Activated CD4-positive, alpha-beta T cell treated with anti-CD3 and anti-CD28 coated beads for 36 hours (primary cell): ENCODE measurements around the gene REEP3. TPM values are rescaled to one million over a fixed set of nuclear protein-coding genes. Genes with fewer than 3 reads are reported as not detected.

Source experiments
- ATAC-seq: fragments of 200-7000 bp; cut with Tn5 transposase; one replicate; pipeline ENCODE4 v1.10.0; 2021; ENCODE audit warnings: mild to moderate bottlenecking, moderate library complexity
- CTCF ChIA-PET: fragments of 350-600 bp; sonication (Branson Sonifier 250); formaldehyde crosslinking; loops from one replicate; lab custom pipeline; 2021; ENCODE audit warnings: antibody characterized with exemption; lab: Charles Lee
- POLR2A ChIA-PET: fragments of 350-600 bp; sonication (Branson Sonifier 250); formaldehyde crosslinking; loops from one replicate; lab custom pipeline; 2021; ENCODE audit warnings: antibody characterized with exemption, inconsistent platforms; lab: Charles Lee
- DNase-seq: peaks from one replicate; pipeline ENCODE4 v3.0.0-alpha.2; 2020
- H3K27ac Mint-ChIP-seq: one replicate; pipeline ENCODE4 v1.8.0; 2021; ENCODE audit warnings: mixed read lengths
- H3K27me3 Mint-ChIP-seq: one replicate; pipeline ENCODE4 v1.8.0; 2021; ENCODE audit warnings: mixed read lengths
- H3K36me3 Mint-ChIP-seq: one replicate; pipeline ENCODE4 v1.8.0; 2021; ENCODE audit warnings: low read depth, mixed read lengths
- H3K4me1 Mint-ChIP-seq: one replicate; pipeline ENCODE4 v1.8.0; 2021; ENCODE audit warnings: mixed read lengths
- H3K4me3 Mint-ChIP-seq: one replicate; pipeline ENCODE4 v1.8.0; 2021; ENCODE audit warnings: mild to moderate bottlenecking, moderate library complexity, mixed read lengths
- H3K9me3 Mint-ChIP-seq: one replicate; pipeline ENCODE4 v1.8.0; 2021; ENCODE audit warnings: low read depth, mixed read lengths
- intact Hi-C, 2 experiments: fragments of 100-400 bp; cut with DNase I in 1 of 2; cut with micrococcal nuclease in 1 of 2; formaldehyde crosslinking; loops; one replicate each; pipeline versions ENCODE4 v1.14.2 to v1.15.1; 2022 to 2024; cut with DNase I, micrococcal nuclease
- total RNA-seq, 2 experiments: library from RNA; stranded (reverse); gene quantifications; one replicate each; pipeline ENCODE4 v1.2.3, GENCODE V29; 2021

Gene REEP3
- total RNA-seq, 2 experiments from 2014 or later, result 15.9 to 20.9 TPM

GRCh38 chr10:63587191-63587590, 66.0 kb downstream of the REEP3 start:
- H3K27ac Mint-ChIP-seq, result no peak overlapping the region
- no peaks in the 10 kb centered on the region for H3K9me3 Mint-ChIP-seq
- ChIA-PET CTCF (interaction anchor here (0.6 to 1.0 kb wide), 2 partner anchors 133 to 426 kb away, joined by 3 read pairs; no protein-coding TSS in a partner anchor), POLR2A (no interaction called here)
- H3K36me3 Mint-ChIP-seq, result peaks cover 2% of the 10 kb centered on the region
- DNase-seq (no peak), ATAC-seq (no peak)
- intact Hi-C loops, result no loop called here
- no peak overlapping the region for H3K4me3 Mint-ChIP-seq
- H3K27me3 Mint-ChIP-seq, result no peaks in the 10 kb centered on the region
- no peaks in the 10 kb centered on the region for H3K4me1 Mint-ChIP-seq

GRCh38 chr10:63588436-63589167, 67.4 kb downstream of the REEP3 start:
- Mint-ChIP-seq H3K4me3 (no peak overlapping the region), H3K9me3 (no peaks in the 10 kb centered on the region), H3K4me1 (no peaks in the 10 kb centered on the region), H3K36me3 (peaks cover 2% of the 10 kb centered on the region), H3K27ac (no peak overlapping the region), H3K27me3 (no peaks in the 10 kb centered on the region)
- ChIA-PET POLR2A (no interaction called here), CTCF (interaction anchor here (1.0 kb wide), 1 partner anchor 132 kb away, joined by 3 read pairs; no protein-coding TSS in a partner anchor)
- ATAC-seq (no peak), DNase-seq (no peak)
- intact Hi-C loops, result no loop called here

DNA sequence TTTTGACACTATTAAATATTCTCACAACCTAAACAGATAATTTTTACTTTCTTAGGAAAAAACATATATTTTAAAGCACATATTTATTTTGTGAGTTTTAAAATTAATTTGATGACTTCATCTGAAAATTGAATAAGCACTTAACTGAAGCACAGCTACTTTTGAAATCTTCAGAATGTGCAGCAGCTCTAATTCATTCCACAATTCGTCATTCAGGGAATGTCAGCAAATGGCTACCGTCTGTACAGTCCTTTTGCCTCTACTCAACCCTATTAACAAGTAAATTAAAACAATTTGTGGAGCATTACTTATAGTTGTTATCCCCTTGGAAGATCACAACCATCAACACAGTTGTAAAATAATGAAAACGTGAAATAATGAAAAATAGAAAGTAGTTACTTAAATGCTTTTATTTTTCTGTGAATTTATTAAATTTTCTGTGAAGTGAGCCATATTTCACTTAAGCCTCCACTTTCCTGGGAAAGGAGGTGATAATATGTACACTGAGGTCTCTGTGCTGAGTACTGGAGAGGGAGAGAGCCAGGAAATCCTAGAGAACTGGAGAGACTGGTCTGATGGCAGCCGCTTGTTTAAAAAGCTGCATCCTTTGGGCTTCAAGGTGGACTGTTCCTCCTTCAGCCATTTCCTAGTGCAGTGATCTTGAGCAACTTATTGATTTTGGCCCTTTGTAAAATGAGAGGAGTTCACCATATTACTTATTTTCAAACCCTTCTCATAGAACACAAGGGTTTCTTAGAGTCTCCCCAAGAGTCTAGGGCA, 70.6 kb downstream of the REEP3 start:
- POLR2A ChIA-PET, result no interaction called here
- Mint-ChIP-seq H3K36me3 (peaks cover 10% of the 10 kb centered on the region), H3K27ac (no peak overlapping the region), H3K27me3 (no peaks in the 10 kb centered on the region), H3K9me3 (no peaks in the 10 kb centered on the region), H3K4me1 (peaks cover 4% of the 10 kb centered on the region), H3K4me3 (no peak overlapping the region)
- intact Hi-C loops, result no loop called here
- ATAC-seq (no peak), DNase-seq (no peak)
- CTCF ChIA-PET, result interaction anchor here (0.6 to 1.1 kb wide), 2 partner anchors 68 to 107 kb away, joined by 3 read pairs; no protein-coding TSS in a partner anchor

DNA sequence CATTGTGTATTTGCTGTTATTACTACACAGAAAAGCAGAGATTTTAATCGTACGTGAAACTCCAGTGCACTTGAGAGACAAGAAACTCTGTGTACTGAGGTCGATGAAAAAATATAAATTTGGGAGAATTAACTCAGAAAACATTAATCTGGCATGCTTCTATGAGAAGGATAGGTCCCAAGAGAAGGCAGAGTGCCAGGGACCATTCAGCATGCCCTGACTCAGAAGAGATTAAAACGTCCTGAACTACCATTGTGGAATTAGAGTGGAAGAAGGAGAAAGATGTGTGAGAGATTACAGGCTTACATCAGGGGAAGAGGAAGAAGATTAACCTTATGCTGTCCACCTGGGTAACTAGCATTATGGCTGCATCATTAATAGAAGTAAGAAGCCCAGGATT, 72.4 kb downstream of the REEP3 start:
- intact Hi-C loops, result no loop called here
- H3K4me3 Mint-ChIP-seq, result no peak overlapping the region
- CTCF ChIA-PET, result interaction anchor here (0.7 kb wide), 1 partner anchor 358 kb away, joined by 4 read pairs; no protein-coding TSS in a partner anchor
- no peaks in the 10 kb centered on the region for H3K27me3 Mint-ChIP-seq
- H3K27ac Mint-ChIP-seq, result no peak overlapping the region
- H3K9me3 Mint-ChIP-seq, result no peaks in the 10 kb centered on the region
- ATAC-seq (no peak), DNase-seq (no peak)
- H3K4me1 Mint-ChIP-seq, result peaks cover 4% of the 10 kb centered on the region
- POLR2A ChIA-PET, result no interaction called here
- H3K36me3 Mint-ChIP-seq, result peaks cover 13% of the 10 kb centered on the region

- Mint-ChIP-seq H3K9me3 (no peaks in the 10 kb centered on the region), H3K36me3 (peaks cover 17% of the 10 kb centered on the region), H3K27ac (no peak overlapping the region), H3K4me1 (peaks cover 4% of the 10 kb centered on the region), H3K27me3 (no peaks in the 10 kb centered on the region), H3K4me3 (no peak overlapping the region)
- DNase-seq (no peak), ATAC-seq (no peak)
- ChIA-PET POLR2A (no interaction called here), CTCF (interaction anchor here (0.6 to 3.2 kb wide), 2 partner anchors 125 to 401 kb away, joined by 3 to 8 read pairs; no protein-coding TSS in a partner anchor)
- intact Hi-C loops, result no loop called here
These were observed 73.9 kb downstream of the REEP3 start for GRCh38 chr10:63595072-63595471.

- ChIA-PET CTCF (interaction anchor here (0.7 to 3.2 kb wide), 2 partner anchors 25 to 123 kb away, joined by 4 to 8 read pairs; no protein-coding TSS in a partner anchor), POLR2A (no interaction called here)
- Mint-ChIP-seq H3K4me1 (peaks cover 4% of the 10 kb centered on the region), H3K4me3 (no peak overlapping the region), H3K36me3 (peaks cover 19% of the 10 kb centered on the region), H3K27me3 (no peaks in the 10 kb centered on the region), H3K27ac (no peak overlapping the region), H3K9me3 (no peaks in the 10 kb centered on the region)
- no peak for DNase-seq
- intact Hi-C loops, result no loop called here
- no peak for ATAC-seq
These were observed 75.7 kb downstream of the REEP3 start for GRCh38 chr10:63596924-63597323.

DNA sequence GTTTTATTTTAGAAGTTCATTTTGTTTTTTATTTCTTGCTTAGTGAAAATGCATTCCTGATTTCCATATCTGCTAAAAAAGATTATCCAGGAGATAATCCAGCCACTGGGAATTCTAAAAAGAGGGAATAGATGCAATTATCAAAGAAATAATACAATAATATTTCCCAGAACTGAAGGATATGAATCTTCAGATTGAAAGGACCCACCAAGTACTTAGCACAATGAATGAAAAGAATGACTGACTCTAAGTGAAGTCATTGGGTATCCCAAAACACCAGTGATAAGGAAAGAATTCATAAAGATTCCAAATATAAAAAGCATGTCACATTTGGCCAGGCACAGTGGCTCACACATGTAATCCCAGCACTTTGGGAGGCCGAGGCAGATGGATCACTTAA, 79.3 kb downstream of the REEP3 start:
- DNase-seq (no peak), ATAC-seq (no peak)
- no peak overlapping the region for H3K4me3 Mint-ChIP-seq
- peaks cover 14% of the 10 kb centered on the region for H3K36me3 Mint-ChIP-seq
- no peaks in the 10 kb centered on the region for H3K4me1 Mint-ChIP-seq
- intact Hi-C loops, result no loop called here
- no peak overlapping the region for H3K27ac Mint-ChIP-seq
- ChIA-PET POLR2A (no interaction called here), CTCF (interaction anchor here (0.6 to 0.7 kb wide), 4 partner anchors 19 to 249 kb away, joined by 3 to 4 read pairs (median 3); no protein-coding TSS in a partner anchor)
- no peaks in the 10 kb centered on the region for H3K27me3 Mint-ChIP-seq
- H3K9me3 Mint-ChIP-seq, result no peaks in the 10 kb centered on the region

DNA sequence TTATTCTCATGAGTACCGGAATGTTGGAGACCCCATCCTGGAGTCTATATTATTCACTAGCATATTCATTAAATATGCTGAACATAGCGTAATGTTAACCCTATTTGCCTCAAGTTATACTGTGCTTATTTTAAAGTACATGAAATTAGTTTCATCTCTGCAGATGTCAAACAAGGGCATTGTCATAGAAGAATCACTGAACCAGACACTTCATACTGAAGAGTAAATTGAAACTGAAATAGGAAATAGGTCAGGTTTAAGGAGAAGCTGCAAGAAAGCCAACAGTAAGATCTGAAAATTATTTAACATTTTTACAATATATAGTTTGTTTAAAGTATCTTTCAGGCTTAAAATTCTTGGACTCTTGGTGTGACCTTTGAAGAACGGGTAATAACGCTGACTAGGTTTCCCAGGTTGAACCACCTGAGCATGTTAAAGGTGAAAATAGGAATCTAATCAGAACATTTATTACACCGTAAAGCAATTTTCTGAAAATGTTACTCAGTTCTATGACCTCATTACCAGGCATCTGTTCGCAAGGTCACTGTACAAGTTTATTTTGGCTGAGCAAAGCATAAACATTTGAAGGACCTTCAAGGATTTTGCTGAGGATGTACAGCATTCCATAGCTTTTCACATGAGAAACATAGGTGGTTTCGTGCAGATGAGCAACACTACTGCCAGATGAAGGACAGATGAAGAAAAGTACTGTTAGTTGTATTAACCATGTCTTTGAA, 82.7 kb downstream of the REEP3 start:
- H3K27me3 Mint-ChIP-seq, result no peaks in the 10 kb centered on the region
- no peak overlapping the region for H3K27ac Mint-ChIP-seq
- CTCF ChIA-PET, result interaction anchor here (0.6 to 0.7 kb wide), 3 partner anchors 26 to 255 kb away, joined by 3 read pairs; no protein-coding TSS in a partner anchor
- ATAC-seq (no peak), DNase-seq (no peak)
- POLR2A ChIA-PET, result no interaction called here
- H3K36me3 Mint-ChIP-seq, result peaks cover 9% of the 10 kb centered on the region
- peaks cover 3% of the 10 kb centered on the region for H3K4me1 Mint-ChIP-seq
- intact Hi-C loops, result no loop called here
- no peaks in the 10 kb centered on the region for H3K9me3 Mint-ChIP-seq
- H3K4me3 Mint-ChIP-seq, result no peak overlapping the region

DNA sequence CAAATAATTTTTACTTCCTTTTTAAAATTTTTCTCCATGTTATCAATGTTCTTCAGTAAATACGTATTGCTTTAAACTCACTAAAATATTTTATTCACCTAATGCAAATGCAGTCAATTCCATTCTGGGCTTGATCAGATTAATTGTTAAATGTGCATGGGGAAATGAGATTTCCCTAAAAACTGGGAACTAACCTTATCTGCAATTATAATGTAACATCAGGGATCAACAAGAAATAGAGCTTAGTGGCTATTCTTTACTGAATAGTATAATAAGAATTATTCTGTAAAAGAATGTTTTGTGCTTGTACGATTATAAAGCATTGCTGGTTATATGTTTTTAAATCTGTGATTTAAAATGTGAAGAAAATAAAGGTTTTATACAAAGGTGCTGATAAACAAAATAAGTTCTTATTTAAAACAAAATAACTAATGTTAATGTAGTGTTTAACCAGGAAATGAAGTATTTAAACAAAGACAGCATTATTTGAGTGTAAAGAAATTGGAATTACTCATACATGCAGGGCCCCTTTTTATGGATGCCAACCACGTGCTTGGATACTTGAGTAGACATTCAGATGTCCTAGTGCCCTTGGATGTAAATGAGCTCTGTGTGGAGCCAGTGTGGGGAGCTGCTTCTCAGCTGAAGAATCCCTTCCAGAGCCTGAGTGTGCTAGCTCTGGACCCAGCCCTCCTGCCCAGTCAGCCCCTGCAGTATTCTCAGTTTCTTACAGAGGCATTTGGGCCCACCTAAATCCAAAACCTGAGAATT, 84.2 kb downstream of the REEP3 start:
- ChIA-PET CTCF (interaction anchor here (1.2 kb wide), 1 partner anchor 11 kb away, joined by 3 read pairs; no protein-coding TSS in a partner anchor), POLR2A (no interaction called here)

GRCh38 chr10:63608511-63608910, 87.3 kb downstream of the REEP3 start:
- CTCF ChIA-PET, result interaction anchor here (0.5 to 1.8 kb wide), 2 partner anchors 21 to 309 kb away, joined by 3 to 5 read pairs; no protein-coding TSS in a partner anchor

More for the DNA sequence above, 84.2 kb downstream of the REEP3 start:
- peaks cover 1% of the 10 kb centered on the region for H3K36me3 Mint-ChIP-seq
- DNase-seq, result no peak
- ATAC-seq, result no peak
- no peaks in the 10 kb centered on the region for H3K9me3 Mint-ChIP-seq
- no peaks in the 10 kb centered on the region for H3K27me3 Mint-ChIP-seq
- intact Hi-C loops, result no loop called here
- no peak overlapping the region for H3K27ac Mint-ChIP-seq
- no peak overlapping the region for H3K4me3 Mint-ChIP-seq
- peaks cover 6% of the 10 kb centered on the region for H3K4me1 Mint-ChIP-seq

More at GRCh38 chr10:63608511-63608910, 87.3 kb downstream of the REEP3 start:
- Mint-ChIP-seq H3K4me1 (peaks cover 14% of the 10 kb centered on the region), H3K4me3 (no peak overlapping the region), H3K36me3 (peaks cover 1% of the 10 kb centered on the region), H3K27me3 (no peaks in the 10 kb centered on the region), H3K27ac (no peak overlapping the region), H3K9me3 (no peaks in the 10 kb centered on the region)
- DNase-seq, result no peak
- no peak for ATAC-seq
- POLR2A ChIA-PET, result no interaction called here
- intact Hi-C loops, result no loop called here
